ENCODE data around the gene MRPL12.

DNA sequence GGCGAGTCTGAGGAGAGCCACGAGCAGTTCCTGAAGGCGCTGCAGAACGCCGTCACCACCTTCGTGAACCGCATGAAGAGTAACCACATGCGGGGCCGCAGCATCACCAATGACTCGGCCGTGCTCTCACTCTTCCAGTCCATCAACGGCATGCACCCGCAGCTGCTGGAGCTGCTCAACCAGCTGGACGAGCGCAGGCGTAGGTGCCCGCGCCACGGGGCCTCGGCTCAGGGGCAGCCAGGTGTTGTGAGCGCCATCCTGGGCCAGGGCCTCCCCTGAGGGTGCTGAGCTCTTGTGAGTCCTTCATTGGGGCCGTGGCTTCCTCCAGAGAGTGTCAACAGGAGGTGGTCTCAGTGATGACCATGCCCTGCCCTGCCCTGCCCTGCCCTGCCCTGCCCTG is 7.4 kb upstream of the MRPL12 start:
- TF ChIP-seq TRIM24 (IDR thresholded peaks at IDR 0.05) (no peak), MEF2A (IDR thresholded peaks at IDR 0.05; ENCODE audit: control insufficient read depth, low read depth, low read length) (no peak), ZNF232 (CRISPR knock-in tag; IDR thresholded peaks at IDR 0.05) (no peak), MAFG (tag; conservative IDR thresholded peaks at IDR 0.05) (no peak), CHD1 (IDR thresholded peaks at IDR 0.05; ENCODE audit: low read length) (no peak), POLR2A (conservative IDR thresholded peaks at IDR 0.05) (no peak), FOXK1 (CRISPR knock-in tag; IDR thresholded peaks at IDR 0.05; ENCODE audit: borderline replicate concordance) (no peak), ZNF780A (CRISPR knock-in tag; IDR thresholded peaks at IDR 0.05) (no peak), MEIS2 (IDR thresholded peaks at IDR 0.05; ENCODE audit: partially characterized antibody) (no peak), ZNF707 (CRISPR knock-in tag; conservative IDR thresholded peaks at IDR 0.05) (no peak), ZNF239 (CRISPR knock-in tag; IDR thresholded peaks at IDR 0.05) (no peak), TCF3 (CRISPR knock-in tag; IDR thresholded peaks at IDR 0.05) (no peak)
- TF ChIP-seq, protein P1, sequence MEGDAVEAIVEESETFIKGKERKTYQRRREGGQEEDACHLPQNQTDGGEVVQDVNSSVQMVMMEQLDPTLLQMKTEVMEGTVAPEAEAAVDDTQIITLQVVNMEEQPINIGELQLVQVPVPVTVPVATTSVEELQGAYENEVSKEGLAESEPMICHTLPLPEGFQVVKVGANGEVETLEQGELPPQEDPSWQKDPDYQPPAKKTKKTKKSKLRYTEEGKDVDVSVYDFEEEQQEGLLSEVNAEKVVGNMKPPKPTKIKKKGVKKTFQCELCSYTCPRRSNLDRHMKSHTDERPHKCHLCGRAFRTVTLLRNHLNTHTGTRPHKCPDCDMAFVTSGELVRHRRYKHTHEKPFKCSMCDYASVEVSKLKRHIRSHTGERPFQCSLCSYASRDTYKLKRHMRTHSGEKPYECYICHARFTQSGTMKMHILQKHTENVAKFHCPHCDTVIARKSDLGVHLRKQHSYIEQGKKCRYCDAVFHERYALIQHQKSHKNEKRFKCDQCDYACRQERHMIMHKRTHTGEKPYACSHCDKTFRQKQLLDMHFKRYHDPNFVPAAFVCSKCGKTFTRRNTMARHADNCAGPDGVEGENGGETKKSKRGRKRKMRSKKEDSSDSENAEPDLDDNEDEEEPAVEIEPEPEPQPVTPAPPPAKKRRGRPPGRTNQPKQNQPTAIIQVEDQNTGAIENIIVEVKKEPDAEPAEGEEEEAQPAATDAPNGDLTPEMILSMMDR (IDR thresholded peaks at IDR 0.05 in 2 of 3, conservative IDR thresholded peaks at IDR 0.05 in 1 of 3; ENCODE audit: insufficient read depth in 2 of 3, low read depth in 1 of 3, low read length in 3 of 3): no peak
